Fibroblast of villous mesenchyme (primary cell): Measurements from ENCODE around the gene CD5L. TPM values are rescaled to one million over a fixed set of nuclear protein-coding genes. Genes with fewer than 3 reads are reported as not detected.

Experiments used
- DNase-seq: peaks from one replicate; pipeline ENCODE4 v3.0.0-alpha.2; 2010; ENCODE audit warnings: low read depth
- H3K4me3 ChIP-seq: 2 replicates; pipeline ENCODE4 v1.5.1; 2011; ENCODE audit warnings: low read depth, mild to moderate bottlenecking, low read length
- small RNA-seq: library from RNA; depleted of rRNA; stranded (forward); fragments of <200 nt; gene quantifications from one replicate; pipeline ENCODE3, GENCODE V24; 2012
- total RNA-seq: library from RNA; depleted of rRNA; stranded (reverse); fragments of >200 nt; gene quantifications from 2 replicates; pipeline ENCODE4 v1.2.3, GENCODE V29; 2012
- TF ChIP-seq, protein P1 (sequence below): IDR thresholded peaks from 2 replicates; pipeline ENCODE4 v1.5.1; 2012; ENCODE audit warnings: low read depth, mild to moderate bottlenecking, low read length; ENCODE audit not compliant: insufficient read depth

CD5L gene
- total RNA-seq, 1 donor: not detected

DNA sequence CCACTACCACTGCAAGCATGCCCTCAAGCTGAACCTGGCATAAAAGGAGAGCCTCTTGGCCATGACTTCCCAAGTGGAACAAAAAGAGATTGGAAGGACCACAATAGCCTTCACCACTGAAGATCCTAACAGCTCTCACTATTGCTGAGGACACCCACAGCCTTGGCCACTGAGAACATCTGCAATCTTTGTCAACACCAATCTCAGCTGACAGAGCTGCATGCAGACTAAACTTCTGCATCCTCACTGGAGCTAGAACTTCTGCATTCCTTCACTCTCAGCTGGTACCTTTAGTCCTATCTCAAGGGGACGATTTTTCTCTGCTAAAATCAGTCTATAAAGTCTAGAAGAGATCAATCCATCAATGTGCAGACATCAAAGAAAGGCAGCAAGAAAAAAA is 56.4 kb downstream of the CD5L start:
- H3K4me3 ChIP-seq: no peak overlapping the region
- DNase-seq: no peak
- TF ChIP-seq, protein P1, sequence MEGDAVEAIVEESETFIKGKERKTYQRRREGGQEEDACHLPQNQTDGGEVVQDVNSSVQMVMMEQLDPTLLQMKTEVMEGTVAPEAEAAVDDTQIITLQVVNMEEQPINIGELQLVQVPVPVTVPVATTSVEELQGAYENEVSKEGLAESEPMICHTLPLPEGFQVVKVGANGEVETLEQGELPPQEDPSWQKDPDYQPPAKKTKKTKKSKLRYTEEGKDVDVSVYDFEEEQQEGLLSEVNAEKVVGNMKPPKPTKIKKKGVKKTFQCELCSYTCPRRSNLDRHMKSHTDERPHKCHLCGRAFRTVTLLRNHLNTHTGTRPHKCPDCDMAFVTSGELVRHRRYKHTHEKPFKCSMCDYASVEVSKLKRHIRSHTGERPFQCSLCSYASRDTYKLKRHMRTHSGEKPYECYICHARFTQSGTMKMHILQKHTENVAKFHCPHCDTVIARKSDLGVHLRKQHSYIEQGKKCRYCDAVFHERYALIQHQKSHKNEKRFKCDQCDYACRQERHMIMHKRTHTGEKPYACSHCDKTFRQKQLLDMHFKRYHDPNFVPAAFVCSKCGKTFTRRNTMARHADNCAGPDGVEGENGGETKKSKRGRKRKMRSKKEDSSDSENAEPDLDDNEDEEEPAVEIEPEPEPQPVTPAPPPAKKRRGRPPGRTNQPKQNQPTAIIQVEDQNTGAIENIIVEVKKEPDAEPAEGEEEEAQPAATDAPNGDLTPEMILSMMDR: no peak

DNA sequence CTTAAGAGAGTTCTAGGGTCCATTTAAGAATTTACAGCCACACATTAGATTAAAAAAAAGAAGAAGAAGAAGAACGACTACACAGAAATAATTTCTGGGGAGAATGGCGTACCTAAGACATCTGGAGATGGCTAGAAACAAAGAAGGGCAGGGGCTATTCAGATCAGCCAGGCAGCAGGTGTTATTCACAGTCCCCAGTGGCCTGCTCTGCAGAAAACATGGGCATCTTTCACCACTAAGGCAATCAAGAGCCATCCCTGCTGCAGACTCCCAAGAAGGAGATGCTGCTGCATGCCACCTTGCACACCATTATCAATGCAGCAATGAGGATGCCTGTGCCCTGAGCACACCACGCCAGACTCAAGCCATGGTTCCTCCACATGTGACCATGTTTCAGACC is 56.8 kb downstream of the CD5L start:
- H3K4me3 ChIP-seq: no peak overlapping the region
- DNase-seq: no peak
- TF ChIP-seq, protein P1: no peak

- TF ChIP-seq, protein P1: no peak
- DNase-seq: no peak
- H3K4me3 ChIP-seq: no peak overlapping the region
Observed at GRCh38 chr1:157782931-157783330, 58.7 kb downstream of the CD5L start.

GRCh38 chr1:157781048-157781447 is 60.6 kb downstream of the CD5L start:
- TF ChIP-seq, protein P1: no peak
- no peak overlapping the region for H3K4me3 ChIP-seq
- no peak for DNase-seq

Small RNAs within 50 kb of the gene (small RNA-seq; reads per million reads assigned to genes)
- not detected for gene MRPS21P2

Other genes starting within 250 kb of the CD5L start
- gene FCRL4, start 243.7 kb downstream of the CD5L start, total RNA-seq: not detected in 2 replicates
- not detected in 2 replicates for gene FCRL3, start 141.0 kb downstream of the CD5L start, total RNA-seq
- not detected in 2 replicates for gene FCRL2, start 64.7 kb downstream of the CD5L start, total RNA-seq
- not detected in 2 replicates for gene FCRL1, start 21.7 kb downstream of the CD5L start, total RNA-seq
- 120 TPM in 2 replicates for gene KIRREL1, start 151.8 kb upstream of the CD5L start, total RNA-seq